ENCODE data around the gene FRRS1. TPM values are rescaled to one million over a fixed set of nuclear protein-coding genes. Genes with fewer than 3 reads are reported as not detected.

FRRS1 gene
- total RNA-seq, 6 experiments from 2014 or later = 19.6 to 44.0 (median 31.4) TPM

GRCh38 chr1:99700020-99700419 is 66.4 kb downstream of the FRRS1 start:
- Histone ChIP-seq H3K27me3 (no peaks in the 10 kb centered on the region), H3K27ac (no peak overlapping the region), H3K36me3 (peaks cover 0 to 1% (median 0%) of the 10 kb centered on the region in 4 donors), H3K4me1 (no peaks in the 10 kb centered on the region), H3K4me3 (no peak overlapping the region), H3K9me3 (no peaks in the 10 kb centered on the region)
- intact Hi-C loops (cut with DNase I) = no loop called here
- 84% methylated on average over 3 of the region's 3 CpGs for WGBS (ENCODE audit: insufficient coverage, low coverage, low lambda C conversion rate, missing lambda C conversion rate)
- TF ChIP-seq CTCF (IDR thresholded peaks at IDR 0.05) = no peak
- ATAC-seq (peak in 3 of 4 donors; percentile 40 to 46 (median 45)), DNase-seq (no peak)

GRCh38 chr1:99697580-99697979 is 68.9 kb downstream of the FRRS1 start:
- Histone ChIP-seq H3K4me3 (no peak overlapping the region), H3K4me1 (no peaks in the 10 kb centered on the region), H3K9me3 (no peaks in the 10 kb centered on the region), H3K36me3 (peaks cover 0 to 7% (median 0%) of the 10 kb centered on the region in 4 donors), H3K27ac (no peak overlapping the region), H3K27me3 (no peaks in the 10 kb centered on the region)
- WGBS (ENCODE audit: insufficient coverage, low coverage, low lambda C conversion rate, missing lambda C conversion rate) = 7% methylated on average over 1 of the region's 1 CpG
- ATAC-seq = peak in 2 of 4 donors; percentile 5 to 14
- intact Hi-C loops (cut with DNase I) = no loop called here
- TF ChIP-seq POLR2A (IDR thresholded peaks at IDR 0.05) = no peak
- TF ChIP-seq CTCF (IDR thresholded peaks at IDR 0.05) = no peak
- no peak for DNase-seq

- intact Hi-C loops (cut with DNase I) = no loop called here
- whole genome bisulfite sequencing (ENCODE audit: insufficient coverage, low coverage, low lambda C conversion rate, missing lambda C conversion rate) = 90% methylated on average over 1 of the region's 2 CpGs
- Histone ChIP-seq H3K9me3 (no peaks in the 10 kb centered on the region), H3K27ac (no peak overlapping the region), H3K4me1 (no peaks in the 10 kb centered on the region), H3K36me3 (peaks cover 0 to 11% (median 0%) of the 10 kb centered on the region in 4 donors), H3K27me3 (no peaks in the 10 kb centered on the region), H3K4me3 (no peak overlapping the region)
- peak in 3 of 4 donors; percentile 24 to 36 (median 31) for ATAC-seq
- TF ChIP-seq POLR2A (IDR thresholded peaks at IDR 0.05) (no peak), CTCF (IDR thresholded peaks at IDR 0.05) (no peak)
- no peak for DNase-seq
These were observed 69.8 kb downstream of the FRRS1 start for GRCh38 chr1:99696616-99697015.

GRCh38 chr1:99691175-99691574 is 75.3 kb downstream of the FRRS1 start:
- H3K4me3 ChIP-seq = no peak overlapping the region
- ATAC-seq (peak; percentile 23 to 78 (median 52)), DNase-seq (no peak)
- peaks cover 0 to 41% (median 17%) of the 10 kb centered on the region in 4 donors for H3K36me3 ChIP-seq
- peak overlapping the region in 1 of 3 donors; percentile 37 for H3K27ac ChIP-seq
- H3K9me3 ChIP-seq = no peaks in the 10 kb centered on the region
- TF ChIP-seq POLR2A (IDR thresholded peaks at IDR 0.05) (no peak), CTCF (IDR thresholded peaks at IDR 0.05) (no peak)
- no peaks in the 10 kb centered on the region for H3K4me1 ChIP-seq
- intact Hi-C loops (cut with DNase I) = no loop called here
- no peaks in the 10 kb centered on the region for H3K27me3 ChIP-seq
- 58% methylated on average over 2 of the region's 2 CpGs for WGBS (ENCODE audit: insufficient coverage, low coverage, low lambda C conversion rate, missing lambda C conversion rate)

Data from right lobe of liver (tissue), 6 donors.